Fibroblast of skin of right quadriceps (primary cell): ENCODE results near the gene FNDC3B.

Experiments
- DNase-seq: peaks from one replicate; pipeline ENCODE4 v3.0.0-alpha.2; 2013

Gene FNDC3B

DNA sequence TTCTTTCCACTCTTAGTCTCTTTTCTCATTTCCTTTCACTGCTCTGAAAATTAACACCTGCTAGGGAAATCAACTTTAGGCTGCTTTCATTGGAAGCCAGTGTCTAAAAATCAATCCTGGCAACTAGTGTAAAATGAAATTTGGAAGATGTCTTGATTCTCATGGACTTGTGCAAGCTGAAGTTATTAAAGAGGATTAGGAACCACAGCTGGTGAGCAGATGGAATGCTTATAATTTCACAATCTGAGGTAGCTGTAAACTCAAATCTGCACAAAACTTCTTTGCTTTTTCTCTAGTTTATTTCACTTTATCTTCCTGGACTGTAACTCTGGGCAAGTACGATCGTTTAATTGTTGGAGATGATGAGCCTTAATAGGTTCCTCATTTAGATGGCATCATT lies 233.3 kb downstream of the FNDC3B start:
- peak; percentile 64 for DNase-seq

DNA sequence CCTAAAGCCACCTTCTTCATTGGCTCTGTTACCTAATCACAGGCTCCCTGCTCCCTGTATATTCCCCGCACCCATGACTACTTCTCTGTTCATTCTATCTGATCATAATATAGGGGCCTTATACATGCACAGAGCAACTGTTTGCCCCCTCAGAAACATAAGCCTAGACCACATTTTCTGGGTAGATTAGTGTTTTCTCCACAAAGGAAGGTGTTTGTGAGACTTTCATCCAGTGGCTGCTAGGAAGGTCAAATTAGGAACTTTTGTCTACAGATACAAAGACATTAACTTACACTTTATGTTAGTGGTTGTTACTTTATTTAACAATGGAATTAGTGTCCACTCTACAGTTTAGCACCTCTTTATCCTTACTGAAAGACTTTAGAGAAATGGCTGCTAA lies 234.0 kb downstream of the FNDC3B start:
- DNase-seq: no peak

DNA sequence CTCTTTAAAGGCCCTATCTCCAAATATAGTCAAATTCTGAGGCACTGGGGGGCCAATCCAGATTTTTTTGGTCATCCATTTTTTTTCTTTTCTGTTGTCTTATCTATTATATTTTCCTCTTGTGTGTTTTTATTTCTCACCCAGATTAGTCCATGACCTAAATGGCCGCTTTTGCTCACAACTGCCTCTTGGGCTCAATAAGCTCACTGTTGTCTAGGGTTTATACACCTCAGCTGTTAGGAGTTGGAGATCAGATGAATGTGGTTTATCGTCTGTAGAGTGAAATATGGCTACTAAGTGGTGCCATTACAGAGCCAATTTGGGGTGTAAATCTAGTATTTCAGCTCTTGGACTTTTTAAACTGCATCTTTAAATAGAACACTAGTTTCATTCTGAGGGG lies 235.5 kb downstream of the FNDC3B start:
- no peak for DNase-seq

DNA sequence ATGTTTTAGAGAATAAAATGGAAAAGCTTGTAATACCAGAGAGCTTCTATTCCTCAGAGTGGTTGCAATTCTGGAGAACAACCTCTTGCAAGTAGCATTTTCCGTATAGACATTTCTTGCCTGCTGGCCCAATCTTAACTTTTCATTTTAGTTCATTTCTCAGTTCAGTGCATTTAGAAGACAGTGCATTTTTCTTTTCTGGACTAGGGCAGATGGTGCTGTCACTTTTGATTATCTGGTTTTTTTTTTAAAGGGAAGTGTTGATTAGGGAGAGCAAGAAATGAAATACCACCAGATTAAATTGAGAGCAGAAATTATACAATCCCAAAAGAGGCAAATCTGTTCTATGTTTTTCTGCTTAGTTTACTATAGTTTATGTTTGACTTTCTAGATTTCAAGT lies 236.2 kb downstream of the FNDC3B start:
- DNase-seq: no peak

DNA sequence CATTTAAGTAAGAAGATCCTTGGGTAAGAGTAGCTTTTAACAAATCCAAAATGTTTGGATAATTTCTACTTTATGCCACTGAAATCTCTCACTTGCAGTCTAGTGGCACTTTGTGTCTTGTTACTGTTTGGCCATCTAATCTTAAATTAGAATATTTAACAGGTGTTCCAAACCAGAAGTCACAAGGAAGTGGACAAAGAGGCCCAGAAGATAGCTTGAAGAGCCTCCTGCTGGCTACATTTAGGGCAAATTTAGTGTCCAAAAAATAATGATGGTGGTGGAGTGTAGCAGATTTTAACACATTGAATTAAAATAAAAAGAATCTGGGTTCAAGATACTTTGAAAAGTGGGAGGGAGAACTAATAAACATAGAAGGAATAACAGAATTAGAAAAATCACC lies 236.7 kb downstream of the FNDC3B start:
- DNase-seq: no peak

DNA sequence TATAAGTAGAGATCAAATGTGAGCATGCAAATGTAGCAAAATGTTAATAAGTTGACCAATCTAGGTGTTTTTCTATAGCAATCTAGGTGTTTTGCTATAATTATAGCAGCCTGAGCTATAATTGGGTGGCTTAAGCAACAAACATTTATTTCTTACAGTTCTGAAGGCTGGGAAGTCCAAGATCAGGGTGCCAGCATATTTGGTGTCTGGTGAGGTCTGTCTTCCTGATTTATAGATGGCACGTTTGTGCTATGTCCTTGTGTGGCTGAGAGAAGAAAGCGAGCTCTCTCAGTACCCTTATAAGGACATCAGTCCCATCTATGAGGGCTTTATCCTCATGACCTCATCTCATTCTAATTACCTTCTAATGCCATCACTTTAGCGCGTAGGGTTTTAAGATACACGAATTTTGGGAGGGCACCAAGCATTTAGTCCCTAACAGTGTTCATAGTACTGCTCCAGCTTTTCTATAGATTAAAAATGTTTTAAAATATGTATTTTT lies 237.8 kb downstream of the FNDC3B start:
- DNase-seq: no peak

DNA sequence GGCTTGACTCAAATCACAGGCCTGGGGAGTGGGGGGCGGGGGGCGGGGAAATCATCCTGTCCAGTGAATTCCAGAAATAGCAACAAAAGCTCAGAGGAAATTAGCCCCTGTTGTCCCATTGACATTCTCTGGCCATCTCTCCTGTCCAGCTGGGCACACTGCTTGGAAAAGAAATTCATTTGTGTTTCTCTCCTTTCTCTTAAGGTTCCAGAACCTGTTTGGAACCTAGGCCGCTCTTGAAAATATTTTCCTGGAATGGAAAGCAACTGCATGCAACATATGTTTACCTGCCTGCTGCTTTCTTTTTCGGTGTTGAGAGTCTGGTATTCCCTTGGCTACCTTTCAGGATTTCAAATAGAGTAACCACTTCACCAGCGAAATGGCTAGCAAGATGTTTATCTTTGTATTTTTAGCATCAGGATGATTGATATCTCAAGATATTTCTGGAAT lies 239.8 kb downstream of the FNDC3B start:
- DNase-seq: no peak

DNA sequence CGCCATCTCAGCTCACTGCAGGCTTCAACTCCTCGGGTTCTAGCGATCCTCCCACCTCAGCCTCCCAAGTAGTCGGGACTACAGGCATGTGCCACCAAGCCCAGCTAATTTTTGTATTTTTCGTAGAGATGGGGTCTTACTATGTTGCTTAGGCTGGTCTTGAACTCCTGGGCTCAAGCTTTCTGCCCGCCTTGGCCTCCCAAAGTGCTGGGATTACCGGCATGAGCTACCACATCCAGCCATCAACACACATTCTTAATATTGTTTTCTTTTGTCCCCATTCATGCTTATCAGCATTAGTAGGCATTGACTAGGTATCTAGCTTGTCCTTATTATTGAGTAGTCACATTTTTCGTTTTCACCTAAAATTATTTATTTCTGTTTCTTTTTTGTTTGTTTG lies 240.6 kb downstream of the FNDC3B start:
- DNase-seq: no peak

DNA sequence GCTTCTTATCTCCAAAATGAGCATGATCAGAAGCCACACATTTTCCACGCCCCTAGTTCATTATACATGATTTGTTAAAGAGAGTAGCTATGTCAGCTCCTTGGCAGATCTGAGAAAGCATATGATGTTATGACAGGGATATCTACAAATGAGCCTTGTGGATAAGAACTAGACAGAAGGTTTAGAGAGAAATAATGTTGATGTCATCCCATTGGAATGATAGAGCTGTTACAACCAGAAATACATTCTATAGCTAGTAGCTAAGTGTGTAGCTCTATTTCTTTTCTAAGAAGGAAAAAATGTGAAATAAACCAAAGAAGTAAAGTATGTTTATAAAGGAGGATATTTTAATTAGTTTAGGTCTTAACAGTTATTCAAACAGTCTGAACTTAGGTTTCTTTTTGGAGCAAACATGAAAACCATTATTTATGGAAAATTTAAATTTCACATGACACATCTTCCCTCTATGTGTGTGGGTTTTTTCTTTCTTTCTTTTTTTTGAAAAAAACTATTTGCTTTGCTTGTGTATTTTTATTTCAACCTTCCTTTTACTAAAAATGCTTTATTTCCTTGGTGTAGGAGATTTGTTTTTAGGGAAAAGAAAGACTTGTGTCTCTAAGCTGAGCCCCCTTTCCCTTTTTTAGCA lies 241.2 kb downstream of the FNDC3B start:
- peak; percentile 89 for DNase-seq

DNA sequence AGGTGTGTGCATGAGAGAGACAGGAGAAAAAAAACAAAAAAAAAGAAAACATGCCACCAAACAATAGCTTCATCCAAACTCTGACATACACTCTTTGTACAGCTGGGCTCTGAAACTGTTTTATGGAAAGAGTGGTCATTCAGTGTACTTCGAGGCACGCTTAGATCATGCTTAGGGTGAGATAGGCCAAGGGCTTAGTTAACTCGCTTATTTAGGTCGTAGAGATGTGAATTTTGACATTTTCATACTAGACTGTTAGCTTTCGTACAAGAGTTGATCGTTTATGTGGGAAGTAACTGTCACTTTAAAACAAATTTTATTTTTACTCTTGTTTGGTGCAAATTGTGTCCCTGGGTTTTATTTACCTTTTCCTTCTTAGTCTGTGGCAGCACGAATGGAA lies 242.5 kb downstream of the FNDC3B start:
- DNase-seq: no peak

DNA sequence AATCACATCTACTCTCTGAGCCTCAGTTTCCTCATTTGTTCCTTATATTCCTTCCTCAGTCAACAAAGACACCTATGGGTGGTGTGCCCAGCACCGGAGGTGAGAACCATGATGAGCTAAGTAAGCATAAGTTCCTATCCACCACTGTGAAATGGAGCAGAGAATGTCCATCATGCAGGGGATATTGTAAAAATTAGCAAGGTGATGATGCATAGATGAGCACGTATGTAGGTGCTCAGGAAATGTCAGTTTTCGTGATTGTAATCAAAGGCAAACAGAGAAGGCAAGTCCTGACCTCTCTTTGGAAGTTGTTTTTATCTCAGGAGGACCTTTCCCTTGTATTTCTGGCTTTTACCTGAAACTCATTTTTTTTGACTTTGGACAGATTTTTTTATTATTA lies 243.5 kb downstream of the FNDC3B start:
- no peak for DNase-seq

DNA sequence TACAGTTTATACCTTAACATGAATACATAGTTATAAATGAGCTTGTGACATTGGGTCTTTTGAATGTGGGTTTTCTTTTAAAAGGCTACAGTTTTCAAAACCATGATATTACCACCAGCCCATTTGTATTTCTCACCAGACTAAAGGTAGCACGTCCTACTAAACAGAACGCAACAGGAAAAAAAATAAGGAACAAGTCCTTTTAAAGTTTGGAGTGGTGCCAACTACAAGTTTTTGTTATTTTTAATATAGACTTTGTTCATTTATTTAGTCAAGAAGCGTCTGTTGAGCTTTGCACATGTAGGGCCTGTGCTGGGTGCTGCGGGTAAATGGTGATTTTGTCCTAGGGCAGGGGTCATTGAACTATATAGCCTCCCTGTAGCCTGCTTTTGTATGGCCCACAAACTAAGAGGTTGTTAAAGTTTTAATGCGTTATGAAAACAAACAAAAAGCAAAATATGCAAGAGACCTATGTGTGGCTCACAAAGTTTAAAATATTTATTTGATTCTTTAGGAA lies 244.5 kb downstream of the FNDC3B start:
- DNase-seq: no peak

DNA sequence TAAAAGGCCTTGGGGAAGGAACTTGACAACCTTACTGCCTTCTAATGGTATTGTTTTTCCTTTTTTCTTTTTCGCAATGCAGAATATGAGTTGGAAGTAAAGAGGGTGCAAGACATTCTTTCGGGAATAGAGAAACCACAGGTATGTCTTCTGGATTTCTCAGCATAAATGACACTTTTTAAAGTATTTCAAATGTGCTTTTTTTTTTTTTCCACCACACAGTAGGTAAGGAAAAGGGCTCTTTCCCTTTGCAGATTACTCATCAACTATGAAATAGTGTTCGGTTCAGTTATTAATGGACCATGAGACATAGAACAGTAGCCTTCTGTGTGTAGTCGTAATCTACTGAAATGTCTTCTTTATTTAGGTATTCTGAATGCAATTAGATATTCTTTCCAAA lies 246.5 kb downstream of the FNDC3B start:
- peak; percentile 82 for DNase-seq

DNA sequence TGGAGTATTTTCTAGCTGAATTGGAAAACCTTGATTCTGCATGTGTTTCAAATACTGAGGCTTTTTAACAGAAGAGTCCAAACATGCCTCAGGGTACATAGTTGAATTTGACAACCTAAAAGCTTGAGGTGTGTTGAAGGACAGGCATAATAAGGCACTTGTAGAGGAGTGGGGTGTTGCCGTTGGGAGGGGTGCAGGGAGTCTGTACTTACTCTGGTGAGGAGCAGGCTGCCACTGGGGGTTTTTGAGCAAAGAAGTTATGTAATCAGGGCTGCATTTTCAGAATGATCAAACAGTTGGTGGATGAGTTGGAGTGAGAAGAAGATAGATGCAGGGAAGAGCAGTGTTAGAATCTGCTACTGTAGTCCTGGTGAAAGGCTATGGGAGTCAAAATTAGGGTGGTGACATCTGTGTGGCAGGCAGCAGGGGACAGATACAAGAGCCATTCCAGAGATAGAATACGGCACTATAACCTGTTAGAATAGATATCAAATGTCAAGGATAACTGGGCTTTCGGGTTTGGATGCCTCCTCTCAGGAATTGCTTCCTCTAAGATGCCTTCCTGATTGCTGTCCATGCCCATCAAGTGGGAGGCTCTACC lies 247.3 kb downstream of the FNDC3B start:
- no peak for DNase-seq

DNA sequence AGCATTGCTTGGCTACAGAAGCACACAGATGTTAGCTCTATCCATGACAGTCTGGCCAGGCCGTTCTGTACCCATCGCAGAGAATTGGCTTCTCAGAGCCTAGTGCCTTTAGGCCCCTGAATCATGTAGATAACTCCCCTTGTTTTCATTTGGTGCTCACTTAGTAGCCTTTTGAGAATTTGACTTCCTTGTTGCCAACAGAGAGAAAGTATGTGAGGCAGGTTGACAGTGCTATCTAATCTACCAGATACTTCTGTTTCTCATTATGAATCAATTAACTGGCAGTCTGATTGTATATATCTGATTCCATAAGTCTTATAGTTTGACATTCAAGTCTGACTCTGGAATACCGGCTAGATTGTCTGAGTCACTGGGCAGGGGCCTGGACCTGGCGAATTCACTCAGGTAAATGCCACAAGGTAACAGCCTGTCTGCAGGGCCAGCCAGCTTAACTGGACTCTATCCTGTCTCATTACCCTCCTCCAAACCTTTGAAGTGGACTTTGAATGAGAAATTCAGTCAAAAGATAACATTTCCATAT lies 248.6 kb downstream of the FNDC3B start:
- DNase-seq: no peak

DNA sequence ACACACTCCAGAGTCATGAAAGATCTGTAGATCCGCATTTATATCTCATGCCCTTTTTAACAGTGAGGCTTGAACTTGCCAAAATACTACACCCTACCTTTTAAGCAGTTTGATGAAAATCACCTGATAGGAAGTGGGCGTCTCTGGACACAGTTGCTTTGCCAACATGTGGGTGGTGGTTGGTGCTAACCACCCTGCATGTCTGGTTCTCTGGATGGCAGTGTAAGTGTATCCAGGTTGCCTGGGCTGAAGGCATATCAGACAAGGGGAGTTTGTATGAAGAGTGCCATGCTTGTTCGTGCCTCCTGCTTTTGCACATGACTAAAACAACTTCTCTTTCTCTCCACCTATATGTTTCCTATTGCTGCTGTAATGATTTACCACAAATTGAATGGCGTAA lies 249.3 kb downstream of the FNDC3B start:
- no peak for DNase-seq

DNA sequence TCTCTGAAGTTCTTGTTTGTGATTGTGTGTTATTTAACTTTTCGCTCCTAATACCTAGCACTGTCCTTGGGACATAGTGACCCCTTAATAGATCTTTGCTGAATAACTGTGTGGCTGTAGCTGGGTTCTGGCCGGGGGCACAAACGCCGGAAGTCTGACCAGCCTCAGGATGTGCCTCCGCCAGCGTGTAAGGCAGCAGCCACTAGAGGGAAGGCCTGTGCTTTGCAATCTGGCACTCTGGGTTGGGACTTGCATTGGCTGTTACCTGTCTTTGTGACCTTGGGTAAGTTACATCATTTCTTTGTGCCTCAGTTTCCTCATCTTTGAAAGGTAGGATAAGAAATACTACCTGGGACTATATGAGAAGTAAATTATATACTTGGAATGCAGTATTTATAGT lies 250.2 kb downstream of the FNDC3B start:
- no peak for DNase-seq

DNA sequence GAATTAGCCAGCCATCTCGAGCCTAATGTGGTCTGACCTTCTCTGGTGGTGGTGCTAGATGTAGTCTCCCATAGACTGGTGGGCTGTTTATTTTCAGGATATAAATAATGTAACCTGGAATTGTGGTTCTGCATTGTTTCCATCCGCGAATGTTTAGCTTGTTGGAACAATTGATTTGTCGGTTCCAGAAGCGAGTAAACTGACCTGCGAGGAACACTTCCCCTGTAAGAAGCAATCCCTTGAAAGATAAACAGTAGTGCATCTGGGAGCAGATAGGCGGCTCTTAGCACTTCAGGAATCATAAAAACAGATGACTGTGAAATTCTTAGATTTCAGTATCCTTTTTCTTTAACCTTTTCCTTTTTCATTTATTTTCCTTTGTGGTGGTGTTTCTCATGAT lies 251.1 kb downstream of the FNDC3B start:
- no peak for DNase-seq

DNA sequence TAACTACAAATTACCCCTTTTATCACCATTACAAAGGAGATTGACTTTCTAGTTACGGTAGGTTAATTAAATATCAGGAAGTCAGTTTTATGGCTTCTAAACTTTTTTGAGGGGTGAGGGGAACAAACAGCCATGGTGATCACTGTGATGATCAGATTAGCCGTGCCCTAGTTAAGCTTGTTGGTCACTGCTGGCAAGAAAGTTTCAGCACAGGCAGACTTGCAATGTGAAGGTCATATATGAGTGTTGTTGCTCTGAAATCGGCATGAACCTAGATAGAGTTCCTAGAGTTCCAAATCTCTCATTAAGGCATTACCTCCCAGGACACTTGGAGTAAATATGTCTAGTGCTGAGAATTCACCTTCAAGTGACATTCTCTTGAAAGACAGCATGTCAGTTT lies 252.3 kb downstream of the FNDC3B start:
- DNase-seq: no peak

DNA sequence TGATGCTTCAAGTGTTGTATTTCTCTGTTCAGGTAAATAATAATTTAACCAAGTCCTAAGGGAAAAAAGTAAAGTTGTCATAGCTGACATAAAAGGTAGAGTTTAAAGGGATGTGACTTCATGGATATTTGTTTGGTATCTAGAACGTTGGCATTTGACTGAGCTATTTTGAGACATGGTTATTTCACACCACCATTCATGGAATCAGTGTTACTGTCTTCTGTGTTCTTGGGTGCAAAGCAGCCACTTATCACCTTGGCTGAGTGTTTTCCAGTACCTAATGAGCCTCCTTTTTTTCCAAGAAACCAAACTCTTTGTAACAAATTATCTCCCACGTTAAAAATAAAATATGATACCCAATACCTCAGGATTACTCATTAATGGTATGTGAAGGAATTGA lies 253.0 kb downstream of the FNDC3B start:
- no peak for DNase-seq

DNA sequence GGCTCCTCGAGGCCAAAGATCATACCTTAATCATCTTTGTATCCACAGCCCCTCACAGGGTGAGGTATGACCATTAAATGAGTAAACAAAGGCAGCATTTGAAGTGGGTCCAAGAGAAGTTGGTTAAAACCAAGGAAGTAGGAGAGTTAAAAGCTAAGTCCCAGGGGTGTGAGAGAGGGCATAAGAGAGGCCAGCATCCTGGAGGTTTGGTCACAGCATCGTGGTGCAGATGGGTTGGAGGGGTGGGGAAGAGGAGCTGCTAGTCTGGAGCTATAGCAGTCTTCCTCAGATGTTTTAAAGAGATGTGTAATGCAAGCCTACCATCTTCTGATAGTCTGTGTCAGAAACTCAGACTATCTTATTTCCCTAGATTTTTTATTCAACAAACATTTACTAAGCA lies 253.7 kb downstream of the FNDC3B start:
- DNase-seq: no peak

DNA sequence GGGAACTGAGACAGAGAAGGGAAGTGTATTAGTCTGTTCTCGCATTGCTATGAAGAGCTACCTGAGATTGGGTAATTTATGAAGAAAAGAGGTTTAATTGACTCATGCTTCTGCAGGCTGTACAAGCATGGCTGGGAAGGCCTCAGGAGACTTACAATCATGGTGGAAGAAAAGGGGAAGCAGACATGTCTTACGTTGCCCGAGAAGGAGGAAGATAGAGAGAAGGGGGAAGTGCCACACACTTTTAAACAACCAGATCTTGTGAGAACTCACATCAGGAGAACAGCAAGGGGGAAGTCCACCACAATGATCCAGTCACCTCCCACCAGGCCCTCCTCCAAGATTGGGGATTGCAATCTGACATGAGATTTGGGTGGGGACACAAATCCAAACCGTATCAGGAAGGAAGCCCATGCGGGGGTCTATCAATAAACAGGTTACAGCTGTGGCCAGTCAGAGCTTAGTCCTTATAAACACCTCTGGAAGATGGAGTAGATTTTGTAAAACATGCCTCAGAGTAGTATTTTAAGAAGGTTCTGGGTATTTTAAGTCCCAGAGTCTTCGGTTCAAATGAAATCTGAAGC lies 254.9 kb downstream of the FNDC3B start:
- DNase-seq: no peak

DNA sequence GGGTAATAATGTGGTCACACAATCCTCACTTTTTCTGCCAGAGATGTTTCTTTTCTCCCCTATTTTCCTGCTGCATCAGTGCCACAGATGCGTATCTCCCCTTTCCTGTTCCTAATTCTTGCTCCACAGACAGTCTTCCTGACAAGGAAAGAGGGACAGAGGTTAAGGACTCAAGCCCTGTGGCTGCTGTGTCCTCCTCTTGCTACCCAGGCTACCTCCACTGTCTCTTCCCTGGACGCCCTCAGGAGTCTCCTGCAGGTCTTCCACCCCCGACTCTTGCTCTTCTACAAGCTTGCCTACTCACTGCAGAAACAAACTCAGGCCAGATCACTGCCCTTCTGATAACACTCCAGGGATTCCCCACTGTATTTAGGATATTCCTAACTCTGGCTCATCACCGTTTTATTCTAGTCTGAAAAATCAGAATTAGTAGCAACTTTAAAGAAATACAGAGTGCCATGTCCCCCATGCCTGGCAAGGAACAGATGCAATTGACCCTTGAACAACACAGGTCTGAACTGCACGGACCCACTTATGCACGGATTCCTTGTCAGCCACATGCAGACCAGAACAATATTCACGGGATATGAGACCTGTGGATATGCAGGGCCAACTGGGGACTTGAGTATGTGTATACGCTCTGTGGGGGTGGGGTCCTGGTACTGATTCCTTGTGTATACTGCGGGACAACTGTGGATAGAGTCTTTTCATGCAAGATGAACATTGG lies 257.0 kb downstream of the FNDC3B start:
- no peak for DNase-seq

DNA sequence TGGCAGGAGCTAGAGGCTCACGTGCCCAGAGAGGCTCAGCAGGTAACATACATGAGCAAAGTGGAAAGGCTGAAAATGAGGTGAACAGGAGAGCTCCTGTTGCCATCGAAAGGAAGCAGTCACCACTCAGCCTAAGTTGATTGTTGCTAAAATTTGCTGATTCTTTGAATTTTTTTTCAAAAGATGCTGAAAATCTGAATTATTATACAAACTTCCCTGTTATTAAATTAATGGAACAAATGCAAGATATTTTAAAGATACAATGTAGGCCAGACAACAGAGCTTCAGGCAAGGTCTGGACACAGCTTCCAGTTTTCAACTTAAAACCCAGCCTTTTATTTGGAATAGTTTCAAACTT lies 257.6 kb downstream of the FNDC3B start:
- DNase-seq: no peak
